Activated CD4-positive, CD25-positive, alpha-beta regulatory T cell treated with anti-CD3 and anti-CD28 coated beads, Interleukin-2, amount 50 U/mL, for 16 hours (primary cell): ENCODE results near the gene CEP72.
"Not testable (repeated sequence)": the region's sequence is repeated elsewhere in the genome, so short reads cannot be mapped to it uniquely, and the experiment has no call there.

Source experiments
- DNase-seq: peaks from one replicate; pipeline ENCODE4 v3.0.0-alpha.2; 2020; ENCODE audit warnings: low read depth, low spot score

Gene CEP72

DNA sequence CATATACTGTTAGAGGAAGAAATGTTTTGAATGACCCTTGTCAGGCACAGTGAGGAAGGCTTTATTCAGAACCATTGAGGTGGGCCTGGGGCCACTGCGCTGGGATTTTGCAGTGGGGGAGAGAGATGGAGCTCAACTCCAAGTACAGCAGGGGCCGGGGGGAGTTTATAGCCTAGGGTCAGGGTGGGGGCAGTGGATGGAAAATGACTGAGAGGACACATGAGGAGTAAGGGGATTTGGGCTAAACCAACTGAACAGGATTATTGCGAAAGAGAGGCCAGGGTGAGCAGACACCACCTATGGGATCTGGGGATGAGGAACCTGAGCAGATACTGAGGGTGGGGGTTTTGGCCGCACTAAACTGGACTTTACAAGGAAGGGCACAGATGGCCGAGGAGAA, 6.3 kb downstream of the CEP72 start:
- DNase-seq: no peak

DNA sequence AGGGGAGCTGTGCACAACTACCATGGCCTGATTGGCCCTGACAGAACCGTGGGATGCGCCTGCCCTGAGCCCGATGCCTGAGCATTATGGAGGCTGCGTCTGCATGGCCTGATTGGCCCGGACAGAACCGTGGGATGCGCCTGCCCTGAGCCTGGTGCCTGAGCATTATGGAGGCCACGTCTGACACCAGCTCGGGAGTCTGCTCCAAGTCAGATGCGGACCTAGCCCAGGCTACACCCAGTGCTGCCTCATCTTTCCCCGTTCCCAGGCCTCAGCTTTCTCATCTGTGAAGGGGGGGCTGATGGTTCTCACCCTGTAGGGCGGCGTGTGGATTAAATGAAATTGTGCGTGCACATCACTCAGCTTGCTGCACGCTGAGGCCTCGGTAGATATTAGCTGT, 7.3 kb downstream of the CEP72 start:
- no peak for DNase-seq

GRCh38 chr5:620152-620551, 8.0 kb downstream of the CEP72 start:
- DNase-seq: no peak

GRCh38 chr5:620586-621180, 8.5 kb downstream of the CEP72 start:
- DNase-seq: no peak

DNA sequence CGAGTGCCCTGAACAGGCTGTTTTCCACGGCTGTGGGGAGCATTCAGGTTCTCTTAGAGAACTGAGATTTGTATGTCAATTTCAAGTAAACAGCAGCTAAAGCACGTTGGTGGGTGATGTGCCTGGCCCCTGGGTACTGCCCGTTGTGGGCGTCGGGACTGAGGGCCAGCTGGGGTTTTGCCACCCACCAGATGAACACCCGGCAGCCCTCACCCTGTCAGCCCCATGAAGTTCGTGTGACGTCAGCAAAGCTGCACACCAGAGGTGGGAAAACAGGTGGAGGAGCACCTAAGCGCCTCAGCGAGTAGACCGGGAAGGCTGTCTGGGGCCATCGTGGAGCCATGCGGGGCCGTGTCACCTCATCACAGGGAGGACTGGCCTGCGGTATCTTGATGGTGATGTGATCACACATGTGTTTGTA, 9.2 kb downstream of the CEP72 start:
- DNase-seq: no peak

- DNase-seq: no peak
Measured at GRCh38 chr5:622359-622758, 10.2 kb downstream of the CEP72 start.

- DNase-seq: no peak
Measured at GRCh38 chr5:622946-623522, 10.9 kb downstream of the CEP72 start.

DNA sequence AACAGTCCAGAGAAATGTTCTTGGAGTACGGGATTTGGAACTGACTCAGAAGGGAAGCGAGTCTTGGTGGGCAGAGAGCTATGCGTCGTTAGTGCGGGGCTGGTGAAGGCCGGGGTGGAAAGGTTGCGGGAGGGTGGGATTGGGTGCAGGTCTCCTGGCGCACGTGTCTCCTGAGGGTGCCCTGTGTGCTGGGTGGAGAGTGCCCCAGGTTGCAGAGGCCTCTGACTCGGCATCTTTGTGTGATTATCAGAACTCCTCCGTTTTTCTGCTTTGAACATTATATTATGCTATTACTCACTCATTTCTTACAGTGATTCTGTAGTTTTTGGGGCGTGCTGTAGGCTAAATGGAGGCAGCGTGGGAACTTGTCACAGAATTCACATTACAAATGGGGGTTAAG, 11.4 kb downstream of the CEP72 start:
- no peak for DNase-seq

DNA sequence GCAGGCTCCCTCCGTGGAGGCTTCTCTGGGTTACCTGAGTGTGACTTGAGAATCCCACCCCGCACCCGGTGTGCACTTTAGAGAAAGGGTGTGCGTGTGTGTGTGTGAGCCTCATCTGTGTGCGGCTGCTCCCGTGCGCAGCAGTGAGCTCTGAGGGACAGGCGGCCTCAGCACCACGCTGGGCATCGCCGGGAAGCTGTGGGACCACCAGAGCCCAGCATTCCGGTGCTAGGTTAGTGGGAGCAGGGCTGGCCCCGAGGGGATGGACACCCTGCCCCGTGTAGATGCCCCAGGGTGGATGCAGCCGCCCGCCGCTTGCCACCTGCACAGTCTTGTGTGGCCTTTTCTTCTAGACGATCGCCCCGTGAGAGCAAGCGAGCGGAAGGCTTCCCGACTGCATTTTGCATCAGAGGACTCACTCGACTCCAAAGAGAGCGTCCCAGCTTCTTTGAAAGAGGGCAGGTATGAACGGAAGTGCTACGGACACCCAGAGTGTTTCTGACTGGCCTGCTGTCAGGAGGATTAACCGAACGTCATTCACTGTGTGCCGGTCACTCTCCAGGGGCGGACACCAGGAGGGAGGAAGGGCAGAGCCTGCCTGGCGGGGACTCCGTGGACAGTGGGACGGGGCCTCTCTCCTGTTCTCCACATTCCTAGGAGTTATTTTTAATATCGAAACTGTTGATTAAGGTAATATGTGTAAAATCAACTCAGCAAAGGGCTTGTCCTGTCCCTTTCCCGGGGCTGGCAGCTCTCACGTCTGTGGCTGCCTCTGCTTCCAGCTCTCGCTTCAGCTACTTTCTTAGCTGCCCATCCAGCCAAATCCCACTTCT, 12.2 kb downstream of the CEP72 start:
- DNase-seq: no peak

DNA sequence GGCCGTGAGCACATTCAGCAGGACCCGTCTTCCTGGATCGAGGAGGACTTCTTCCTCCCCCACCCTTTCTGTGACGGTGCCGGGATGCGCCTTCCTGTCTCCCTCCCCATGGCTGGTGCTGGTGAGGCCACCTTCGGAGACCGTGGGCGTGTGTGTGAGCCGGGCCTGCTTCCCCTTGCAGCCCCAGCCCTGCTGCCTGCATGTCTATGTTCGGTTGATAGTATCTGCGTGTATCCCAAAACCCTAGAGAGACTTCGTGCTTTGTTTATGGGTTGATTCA, 12.8 kb downstream of the CEP72 start:
- DNase-seq: no peak

GRCh38 chr5:625516-625915, 13.4 kb downstream of the CEP72 start:
- DNase-seq: no peak

GRCh38 chr5:626850-627249, 14.7 kb downstream of the CEP72 start:
- DNase-seq: no peak

- DNase-seq: no peak
Measured at GRCh38 chr5:627840-628239, 15.7 kb downstream of the CEP72 start.

DNA sequence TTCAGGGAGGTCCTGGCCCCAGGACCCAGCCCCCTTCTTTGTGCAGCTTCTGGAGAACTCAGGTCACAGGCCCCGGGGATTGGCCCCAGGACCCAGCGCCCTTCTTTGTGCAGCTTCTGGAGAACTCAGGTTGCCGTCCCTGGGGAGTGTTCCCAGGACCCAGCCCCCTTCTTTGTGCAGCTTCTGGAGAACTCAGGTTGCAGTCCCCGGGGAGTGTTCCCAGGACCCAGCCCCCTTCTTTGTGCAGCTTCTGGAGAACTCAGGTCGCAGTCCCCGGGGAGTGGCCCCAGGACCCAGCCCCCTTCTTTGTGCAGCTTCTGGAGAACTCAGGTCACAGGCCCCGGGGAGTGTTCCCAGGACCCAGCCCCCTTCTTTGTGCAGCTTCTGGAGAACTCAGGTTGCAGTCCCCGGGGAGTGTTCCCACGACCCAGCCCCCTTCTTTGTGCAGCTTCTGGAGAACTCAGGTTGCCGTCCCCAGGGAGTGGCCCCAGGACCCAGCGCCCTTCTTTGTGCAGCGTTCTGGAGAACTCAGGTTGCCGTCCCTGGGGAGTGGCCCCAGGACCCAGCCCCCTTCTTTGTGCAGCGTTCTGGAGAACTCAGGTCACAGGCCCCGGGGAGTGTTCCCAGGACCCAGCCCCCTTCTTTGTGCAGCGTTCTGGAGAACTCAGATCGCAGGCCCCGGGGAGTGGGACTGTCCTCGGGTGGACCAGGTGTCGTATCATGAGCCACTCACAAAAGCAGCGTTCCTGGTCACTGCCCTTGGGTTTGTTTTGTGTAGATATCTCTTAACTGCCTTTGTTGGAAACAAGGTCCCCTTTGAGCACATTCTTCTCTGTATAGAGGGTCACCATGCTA, 16.4 kb downstream of the CEP72 start:
- DNase-seq: not testable (repeated sequence)

DNA sequence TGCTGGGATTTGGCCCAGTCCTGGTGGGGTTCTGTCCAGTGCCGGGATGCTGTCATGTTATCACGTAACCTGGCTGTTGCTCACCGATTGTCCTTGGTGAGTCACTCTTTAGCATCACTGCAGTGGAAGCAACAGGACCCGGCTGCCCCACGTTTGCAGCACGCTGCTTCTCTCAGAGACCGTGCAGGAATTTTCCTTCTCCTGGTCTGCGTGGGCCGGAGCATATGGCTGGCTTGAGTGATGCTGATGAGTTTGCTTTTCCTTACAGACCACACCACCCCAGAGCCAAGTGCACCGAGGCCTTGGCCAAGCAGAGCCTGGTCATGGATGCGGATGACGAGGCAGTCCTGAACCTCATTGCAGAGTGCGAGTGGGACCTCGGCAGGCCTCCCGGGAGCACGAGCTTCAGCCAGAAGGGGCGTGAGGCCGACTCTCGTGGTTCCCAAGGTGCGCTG, 21.4 kb downstream of the CEP72 start:
- no peak for DNase-seq

DNA sequence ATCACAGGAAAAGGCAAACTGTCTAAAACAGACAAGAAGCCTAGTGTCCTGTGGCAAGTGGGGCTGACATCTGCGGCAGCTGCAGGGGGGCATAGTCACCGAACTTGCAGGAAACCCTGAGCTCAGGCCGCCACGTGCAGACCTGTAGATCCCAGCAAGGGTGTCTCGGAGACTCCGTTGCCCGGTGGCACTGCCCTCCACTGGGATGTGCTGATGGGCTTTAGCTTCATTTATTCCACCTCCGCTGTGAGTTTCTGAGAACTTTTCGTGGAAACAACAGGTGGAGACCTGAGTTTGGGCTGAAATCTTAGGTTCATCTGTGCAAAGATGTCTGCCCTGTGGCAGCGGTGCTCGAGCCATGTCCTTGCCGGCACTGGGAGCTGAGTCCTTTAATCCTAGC, 22.1 kb downstream of the CEP72 start:
- DNase-seq: no peak

GRCh38 chr5:635306-636055, 23.3 kb downstream of the CEP72 start:
- DNase-seq: no peak

GRCh38 chr5:636951-637350, 24.8 kb downstream of the CEP72 start:
- no peak for DNase-seq

DNA sequence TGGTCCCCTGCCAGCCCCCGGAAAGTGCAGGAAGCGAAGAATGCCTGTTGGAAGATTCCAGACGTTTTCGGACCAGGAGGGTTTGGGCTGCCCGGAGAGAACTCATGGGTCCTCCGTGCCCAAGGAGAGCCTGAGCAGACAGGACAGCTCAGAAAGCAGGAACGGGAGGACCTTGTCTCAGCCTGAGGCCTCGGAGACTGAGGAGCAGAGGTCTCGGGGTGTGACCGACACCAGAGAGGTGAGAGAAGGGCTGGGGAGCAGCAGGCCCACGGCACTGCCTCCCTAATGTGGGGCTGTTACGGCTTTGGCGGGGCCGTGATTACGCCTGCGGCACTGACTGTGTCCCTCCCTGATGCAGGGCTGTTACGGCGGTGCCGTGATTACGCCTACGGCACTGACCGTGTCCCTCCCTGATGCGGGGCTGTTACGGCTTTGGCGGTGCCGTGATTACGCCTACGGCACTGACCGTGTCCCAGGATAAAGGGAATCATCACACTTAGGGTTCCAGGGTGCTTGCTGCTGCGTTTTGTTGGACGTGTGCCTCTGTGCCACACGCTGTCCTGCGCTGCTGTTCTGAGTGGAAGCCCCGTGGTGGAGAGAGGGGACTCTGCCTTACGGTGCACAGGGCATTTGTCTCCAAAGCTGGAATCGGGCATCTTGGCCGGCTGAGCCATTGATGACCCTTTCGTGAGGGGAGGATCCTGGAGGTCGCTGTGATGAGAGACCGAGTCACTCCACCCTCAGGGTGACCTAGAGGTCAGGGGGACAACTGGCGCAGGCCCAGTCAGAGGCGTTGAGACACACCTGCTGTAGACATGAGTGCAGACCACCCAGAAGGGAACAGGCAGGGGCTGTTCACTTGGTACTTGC, 25.7 kb downstream of the CEP72 start:
- DNase-seq: no peak

- no peak for DNase-seq
Measured at GRCh38 chr5:638501-639252, 26.5 kb downstream of the CEP72 start.
